ENCODE data around the gene IGF1R. TPM values are rescaled to one million over a fixed set of nuclear protein-coding genes. Genes with fewer than 3 reads are reported as not detected.

IGF1R gene
- total and polyA plus RNA-seq, 2 of the 13 experiments (the other 11 are each of a cell fraction or from before 2014, with no cell fraction given): 15.9 to 18.4 TPM

DNA sequence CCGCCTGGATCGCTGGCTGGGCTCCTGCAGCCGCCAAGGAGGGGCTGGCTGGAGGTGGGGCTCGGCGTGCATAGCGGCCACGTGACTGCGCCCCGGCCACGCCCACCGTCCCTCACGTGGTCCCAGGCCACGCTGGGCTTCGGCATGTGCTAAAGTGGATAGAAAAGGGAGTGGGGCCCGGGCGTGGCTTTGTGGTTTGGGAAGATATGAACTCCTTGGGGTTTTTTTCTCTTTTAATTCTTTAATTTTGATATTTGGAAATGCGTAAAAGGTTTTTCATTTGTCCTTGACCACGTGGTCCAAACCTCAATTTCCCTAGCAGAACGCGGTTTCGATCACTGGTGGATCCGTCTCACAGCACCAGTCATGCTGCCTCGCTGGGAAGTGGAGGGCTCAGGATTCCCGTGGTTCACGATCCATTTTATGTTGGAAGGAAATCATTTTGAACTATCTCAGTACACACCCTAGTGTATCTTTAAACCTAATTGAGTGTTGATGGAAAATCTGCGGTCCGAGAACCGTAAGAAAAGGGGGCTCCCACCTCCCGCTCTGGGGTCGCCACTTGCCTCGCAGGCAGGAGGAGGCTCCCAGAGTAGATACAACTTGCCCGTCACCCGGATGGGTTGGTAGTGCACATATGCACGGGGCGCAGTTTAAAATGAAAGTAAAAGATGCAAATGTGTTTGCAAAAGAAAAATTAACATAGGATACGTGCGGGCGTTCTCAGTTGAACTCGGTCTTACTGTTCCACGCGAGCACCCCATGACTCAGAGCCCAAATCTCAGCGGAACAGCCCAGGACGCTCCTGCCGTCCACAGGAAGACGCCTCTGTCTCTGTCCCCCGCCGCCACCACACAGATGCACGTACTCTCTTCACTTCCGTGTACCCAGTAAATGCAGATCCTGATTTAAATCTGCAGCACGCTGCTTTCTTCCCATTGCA, 217.3 kb downstream of the IGF1R start (continued):
- TF ChIP-seq AGO2 (optimal IDR thresholded peaks at IDR 0.05; ENCODE audit: low read depth, low read length) (no peak), CBX2 (IDR thresholded peaks at IDR 0.05; ENCODE audit: low read depth, low read length) (no peak), CBX2 (CRISPR knock-in tag; IDR thresholded peaks at IDR 0.05; ENCODE audit: low read depth) (no peak), ZNF766 (CRISPR knock-in tag; IDR thresholded peaks at IDR 0.05; ENCODE audit: borderline replicate concordance) (no peak), EP300 (IDR thresholded peaks at IDR 0.05; ENCODE audit: low read depth in 2 of 2, low read length in 2 of 2) (no peak), EP300 (CRISPR knock-in tag; IDR thresholded peaks at IDR 0.05; ENCODE audit: borderline replicate concordance) (no peak), ZNF124 (CRISPR knock-in tag; IDR thresholded peaks at IDR 0.05) (no peak), ZNF138 (CRISPR knock-in tag; IDR thresholded peaks at IDR 0.05; ENCODE audit: low read depth) (0 out of 2 replicates have a peak, but pooled peaks have one; percentile 28), ZFP90 (CRISPR knock-in tag; IDR thresholded peaks at IDR 0.05; ENCODE audit: borderline replicate concordance) (no peak), CAMTA2 (CRISPR knock-in tag; IDR thresholded peaks at IDR 0.05; ENCODE audit: borderline replicate concordance) (no peak), ZNF878 (CRISPR knock-in tag; IDR thresholded peaks at IDR 0.05) (no peak)
- TF ChIP-seq, protein P1, sequence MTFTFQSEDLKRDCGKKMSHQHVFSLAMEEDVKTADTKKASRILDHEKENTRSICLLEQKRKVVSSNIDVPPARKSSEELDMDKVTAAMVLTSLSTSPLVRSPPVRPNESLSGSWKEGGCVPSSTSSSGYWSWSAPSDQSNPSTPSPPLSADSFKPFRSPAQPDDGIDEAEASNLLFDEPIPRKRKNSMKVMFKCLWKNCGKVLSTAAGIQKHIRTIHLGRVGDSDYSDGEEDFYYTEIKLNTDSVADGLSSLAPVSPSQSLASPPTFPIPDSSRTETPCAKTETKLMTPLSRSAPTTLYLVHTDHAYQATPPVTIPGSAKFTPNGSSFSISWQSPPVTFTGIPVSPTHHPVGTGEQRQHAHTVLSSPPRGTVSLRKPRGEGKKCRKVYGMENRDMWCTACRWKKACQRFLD (CRISPR knock-in tag; IDR thresholded peaks at IDR 0.05; ENCODE audit: borderline replicate concordance): no peak
- TF ChIP-seq, protein P2, sequence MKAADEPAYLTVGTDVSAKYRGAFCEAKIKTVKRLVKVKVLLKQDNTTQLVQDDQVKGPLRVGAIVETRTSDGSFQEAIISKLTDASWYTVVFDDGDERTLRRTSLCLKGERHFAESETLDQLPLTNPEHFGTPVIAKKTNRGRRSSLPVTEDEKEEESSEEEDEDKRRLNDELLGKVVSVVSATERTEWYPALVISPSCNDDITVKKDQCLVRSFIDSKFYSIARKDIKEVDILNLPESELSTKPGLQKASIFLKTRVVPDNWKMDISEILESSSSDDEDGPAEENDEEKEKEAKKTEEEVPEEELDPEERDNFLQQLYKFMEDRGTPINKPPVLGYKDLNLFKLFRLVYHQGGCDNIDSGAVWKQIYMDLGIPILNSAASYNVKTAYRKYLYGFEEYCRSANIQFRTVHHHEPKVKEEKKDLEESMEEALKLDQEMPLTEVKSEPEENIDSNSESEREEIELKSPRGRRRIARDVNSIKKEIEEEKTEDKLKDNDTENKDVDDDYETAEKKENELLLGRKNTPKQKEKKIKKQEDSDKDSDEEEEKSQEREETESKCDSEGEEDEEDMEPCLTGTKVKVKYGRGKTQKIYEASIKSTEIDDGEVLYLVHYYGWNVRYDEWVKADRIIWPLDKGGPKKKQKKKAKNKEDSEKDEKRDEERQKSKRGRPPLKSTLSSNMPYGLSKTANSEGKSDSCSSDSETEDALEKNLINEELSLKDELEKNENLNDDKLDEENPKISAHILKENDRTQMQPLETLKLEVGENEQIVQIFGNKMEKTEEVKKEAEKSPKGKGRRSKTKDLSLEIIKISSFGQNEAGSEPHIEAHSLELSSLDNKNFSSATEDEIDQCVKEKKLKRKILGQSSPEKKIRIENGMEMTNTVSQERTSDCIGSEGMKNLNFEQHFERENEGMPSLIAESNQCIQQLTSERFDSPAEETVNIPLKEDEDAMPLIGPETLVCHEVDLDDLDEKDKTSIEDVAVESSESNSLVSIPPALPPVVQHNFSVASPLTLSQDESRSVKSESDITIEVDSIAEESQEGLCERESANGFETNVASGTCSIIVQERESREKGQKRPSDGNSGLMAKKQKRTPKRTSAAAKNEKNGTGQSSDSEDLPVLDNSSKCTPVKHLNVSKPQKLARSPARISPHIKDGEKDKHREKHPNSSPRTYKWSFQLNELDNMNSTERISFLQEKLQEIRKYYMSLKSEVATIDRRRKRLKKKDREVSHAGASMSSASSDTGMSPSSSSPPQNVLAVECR (CRISPR knock-in tag; IDR thresholded peaks at IDR 0.05; ENCODE audit: borderline replicate concordance): peak; percentile 29; the same call in 1 of the 2 replicates
- TF ChIP-seq, protein P3, sequence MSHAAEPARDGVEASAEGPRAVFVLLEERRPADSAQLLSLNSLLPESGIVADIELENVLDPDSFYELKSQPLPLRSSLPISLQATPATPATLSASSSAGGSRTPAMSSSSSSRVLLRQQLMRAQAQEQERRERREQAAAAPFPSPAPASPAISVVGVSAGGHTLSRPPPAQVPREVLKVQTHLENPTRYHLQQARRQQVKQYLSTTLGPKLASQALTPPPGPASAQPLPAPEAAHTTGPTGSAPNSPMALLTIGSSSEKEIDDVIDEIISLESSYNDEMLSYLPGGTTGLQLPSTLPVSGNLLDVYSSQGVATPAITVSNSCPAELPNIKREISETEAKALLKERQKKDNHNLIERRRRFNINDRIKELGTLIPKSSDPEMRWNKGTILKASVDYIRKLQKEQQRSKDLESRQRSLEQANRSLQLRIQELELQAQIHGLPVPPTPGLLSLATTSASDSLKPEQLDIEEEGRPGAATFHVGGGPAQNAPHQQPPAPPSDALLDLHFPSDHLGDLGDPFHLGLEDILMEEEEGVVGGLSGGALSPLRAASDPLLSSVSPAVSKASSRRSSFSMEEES (CRISPR knock-in tag; IDR thresholded peaks at IDR 0.05): peak; percentile 53; the same call in 1 of the 2 replicates
- TF ChIP-seq, protein P4, sequence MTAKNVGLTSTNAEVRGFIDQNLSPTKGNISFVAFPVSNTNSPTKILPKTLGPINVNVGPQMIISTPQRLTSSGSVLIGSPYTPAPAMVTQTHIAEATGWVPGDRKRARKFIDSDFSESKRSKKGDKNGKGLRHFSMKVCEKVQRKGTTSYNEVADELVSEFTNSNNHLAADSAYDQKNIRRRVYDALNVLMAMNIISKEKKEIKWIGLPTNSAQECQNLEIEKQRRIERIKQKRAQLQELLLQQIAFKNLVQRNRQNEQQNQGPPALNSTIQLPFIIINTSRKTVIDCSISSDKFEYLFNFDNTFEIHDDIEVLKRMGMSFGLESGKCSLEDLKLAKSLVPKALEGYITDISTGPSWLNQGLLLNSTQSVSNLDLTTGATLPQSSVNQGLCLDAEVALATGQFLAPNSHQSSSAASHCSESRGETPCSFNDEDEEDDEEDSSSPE (CRISPR knock-in tag; IDR thresholded peaks at IDR 0.05): peak; percentile 49; the same call in 1 of the 2 replicates
- TF ChIP-seq, protein P5, sequence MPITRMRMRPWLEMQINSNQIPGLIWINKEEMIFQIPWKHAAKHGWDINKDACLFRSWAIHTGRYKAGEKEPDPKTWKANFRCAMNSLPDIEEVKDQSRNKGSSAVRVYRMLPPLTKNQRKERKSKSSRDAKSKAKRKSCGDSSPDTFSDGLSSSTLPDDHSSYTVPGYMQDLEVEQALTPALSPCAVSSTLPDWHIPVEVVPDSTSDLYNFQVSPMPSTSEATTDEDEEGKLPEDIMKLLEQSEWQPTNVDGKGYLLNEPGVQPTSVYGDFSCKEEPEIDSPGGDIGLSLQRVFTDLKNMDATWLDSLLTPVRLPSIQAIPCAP (CRISPR knock-in tag; IDR thresholded peaks at IDR 0.05; ENCODE audit: low read depth): no peak
